GM12873 (cell line): ENCODE results near the gene SERPINE3.

ENCODE experiments used
- TF ChIP-seq, protein P1 (sequence below): IDR thresholded peaks from 2 replicates; pipeline ENCODE4 v1.5.1; 2012; ENCODE audit warnings: low read depth, mild to moderate bottlenecking, moderate library complexity, low read length, control low read depth; ENCODE audit not compliant: insufficient read depth; ENCODE audit errors: missing control alignments

Gene SERPINE3

DNA sequence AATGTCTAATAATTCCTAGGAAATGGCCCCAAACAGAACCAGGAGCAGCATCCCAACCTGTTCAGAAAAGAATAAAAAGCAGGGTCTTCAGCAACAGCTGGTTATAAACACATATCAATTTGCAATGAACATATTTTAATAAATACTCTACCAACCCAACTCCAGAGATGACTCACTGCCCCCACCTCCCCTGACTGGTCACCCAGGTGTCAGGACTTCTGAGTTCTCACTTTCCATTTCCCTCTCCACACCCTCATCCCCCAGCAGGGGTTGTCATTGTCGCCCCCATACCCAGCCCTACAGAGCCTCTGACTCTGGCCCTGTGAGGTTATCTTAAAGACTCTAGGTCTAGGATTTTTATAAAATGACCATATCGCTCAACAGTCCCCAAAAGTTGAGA, 6.9 kb downstream of the SERPINE3 start:
- TF ChIP-seq, protein P1, sequence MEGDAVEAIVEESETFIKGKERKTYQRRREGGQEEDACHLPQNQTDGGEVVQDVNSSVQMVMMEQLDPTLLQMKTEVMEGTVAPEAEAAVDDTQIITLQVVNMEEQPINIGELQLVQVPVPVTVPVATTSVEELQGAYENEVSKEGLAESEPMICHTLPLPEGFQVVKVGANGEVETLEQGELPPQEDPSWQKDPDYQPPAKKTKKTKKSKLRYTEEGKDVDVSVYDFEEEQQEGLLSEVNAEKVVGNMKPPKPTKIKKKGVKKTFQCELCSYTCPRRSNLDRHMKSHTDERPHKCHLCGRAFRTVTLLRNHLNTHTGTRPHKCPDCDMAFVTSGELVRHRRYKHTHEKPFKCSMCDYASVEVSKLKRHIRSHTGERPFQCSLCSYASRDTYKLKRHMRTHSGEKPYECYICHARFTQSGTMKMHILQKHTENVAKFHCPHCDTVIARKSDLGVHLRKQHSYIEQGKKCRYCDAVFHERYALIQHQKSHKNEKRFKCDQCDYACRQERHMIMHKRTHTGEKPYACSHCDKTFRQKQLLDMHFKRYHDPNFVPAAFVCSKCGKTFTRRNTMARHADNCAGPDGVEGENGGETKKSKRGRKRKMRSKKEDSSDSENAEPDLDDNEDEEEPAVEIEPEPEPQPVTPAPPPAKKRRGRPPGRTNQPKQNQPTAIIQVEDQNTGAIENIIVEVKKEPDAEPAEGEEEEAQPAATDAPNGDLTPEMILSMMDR, result no peak

DNA sequence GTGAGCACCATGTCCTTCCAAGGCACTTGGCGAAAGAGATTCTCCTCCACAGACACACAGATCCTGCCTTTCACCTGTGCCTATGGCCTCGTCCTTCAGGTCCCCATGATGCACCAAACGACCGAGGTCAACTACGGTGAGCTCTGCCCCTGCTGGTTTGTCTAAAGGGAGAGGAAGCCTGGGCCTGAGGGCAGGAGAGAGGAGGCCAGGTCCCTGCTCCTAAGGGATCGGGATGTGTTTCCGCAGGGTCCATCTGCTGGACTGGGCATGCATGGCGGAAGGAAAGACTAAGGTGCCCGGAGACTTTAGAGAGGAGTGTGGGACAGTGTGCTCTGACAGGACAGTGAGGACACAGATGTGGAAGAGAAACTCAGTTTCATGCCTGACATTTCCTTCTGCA, 7.6 kb downstream of the SERPINE3 start:
- TF ChIP-seq, protein P1, result no peak

GRCh38 chr13:51348069-51348967, 8.8 kb downstream of the SERPINE3 start:
- TF ChIP-seq, protein P1, result no peak

DNA sequence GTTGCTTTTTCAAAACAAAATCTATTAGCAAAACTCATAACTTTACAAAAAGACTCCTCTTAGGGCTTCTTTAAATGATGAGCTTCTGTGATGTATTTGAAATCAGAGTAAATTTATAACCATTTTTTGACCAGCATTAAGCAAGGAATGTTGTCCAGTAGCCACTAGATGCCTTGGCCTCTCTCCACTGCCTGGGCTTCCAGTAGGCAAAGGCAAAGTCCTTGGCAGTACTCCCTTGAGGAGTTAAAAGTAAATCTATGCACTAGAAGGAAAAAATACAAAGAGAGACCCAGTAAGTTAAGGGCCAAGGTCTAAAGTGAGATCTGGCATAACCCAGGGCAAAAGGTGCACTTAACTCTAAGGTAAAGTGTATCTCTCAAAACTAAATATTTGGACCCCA, 9.5 kb downstream of the SERPINE3 start:
- TF ChIP-seq, protein P1, result no peak

DNA sequence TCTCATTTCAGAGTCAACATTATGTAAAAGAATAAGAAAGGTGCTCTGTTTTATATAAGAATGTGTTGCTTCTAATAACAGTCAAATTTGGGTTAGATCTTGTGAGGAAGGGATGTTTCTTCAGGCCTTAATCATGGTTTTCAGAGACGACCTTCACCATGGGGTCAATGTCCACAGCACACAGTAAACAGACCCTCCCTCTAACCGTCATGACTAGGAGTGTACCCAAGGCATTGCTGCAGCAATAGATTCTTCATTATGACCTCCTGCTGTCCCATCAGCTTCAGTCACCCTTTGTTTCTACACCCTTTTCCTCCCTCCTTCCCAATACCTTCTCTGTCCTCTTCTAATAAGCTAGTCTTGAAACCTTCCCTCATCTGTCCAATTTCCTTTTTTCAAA, 15.7 kb downstream of the SERPINE3 start:
- TF ChIP-seq, protein P1, result no peak

DNA sequence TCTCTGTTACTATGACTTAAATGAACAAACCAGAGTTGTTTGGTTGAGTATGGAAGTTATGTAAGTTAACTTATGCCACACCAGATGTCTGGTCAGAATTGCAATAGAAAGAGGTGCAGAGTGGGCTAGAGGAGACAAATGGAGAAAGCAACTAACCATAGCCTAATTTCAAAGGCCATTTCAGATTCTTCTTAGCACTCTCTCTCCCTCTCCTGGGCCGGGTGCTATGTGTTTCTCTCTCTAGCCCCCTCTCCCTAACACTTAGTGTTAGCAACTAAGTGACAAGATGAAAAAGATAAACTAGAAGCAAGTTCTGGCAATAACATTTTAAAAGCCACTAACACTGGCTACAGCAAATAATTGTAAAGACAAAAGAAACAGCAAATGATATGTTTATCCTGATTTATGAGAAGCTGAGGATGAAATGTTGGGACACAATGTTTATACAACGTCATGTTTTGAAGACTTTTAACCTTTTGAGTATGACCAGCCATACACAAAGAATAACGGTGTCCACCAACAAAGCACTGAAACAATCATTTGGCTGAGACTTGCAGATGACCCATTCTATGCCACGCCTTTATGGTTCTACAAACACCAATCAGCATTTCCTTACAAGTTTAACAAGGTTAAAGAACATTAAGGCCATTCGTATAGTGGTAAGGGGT, 18.6 kb downstream of the SERPINE3 start:
- TF ChIP-seq, protein P1, result no peak

GRCh38 chr13:51359352-51359751, 19.9 kb downstream of the SERPINE3 start:
- TF ChIP-seq, protein P1, result no peak
